Measurements from ENCODE around the gene ULK2. TPM values are rescaled to one million over a fixed set of nuclear protein-coding genes. Genes with fewer than 3 reads are reported as not detected.

The ULK2 gene
- total RNA-seq, 1 donor from 2014 or later: 14.6 TPM

Other genes with a start within 250 kb of the ULK2 start
- gene ALDH3A2, start 219.2 kb downstream of the ULK2 start, total RNA-seq: 53.6 TPM
- gene SLC47A2, start 151.4 kb downstream of the ULK2 start, total RNA-seq: not detected
- 0.27 TPM for gene ALDH3A1, start 119.6 kb downstream of the ULK2 start, total RNA-seq
- gene AKAP10, start 109.9 kb upstream of the ULK2 start, total RNA-seq: 13.8 TPM
- gene SPECC1, start 141.4 kb upstream of the ULK2 start, total RNA-seq: 8.5 TPM

All from Right ventricle myocardium superior (tissue), 1 donor.